GM21360 (cell line): Measurements from ENCODE around the gene CDCA7L.
A peak's percentile ranks its signal among the peaks of the same experiment; 100 is the strongest.
"Not testable (repeated sequence)": the region's sequence is repeated elsewhere in the genome, so short reads cannot be mapped to it uniquely, and the experiment has no call there.

Source experiments
- ATAC-seq: cut with Tn5 transposase; IDR thresholded peaks from one replicate; pipeline ENCODE4 v1.9.1; 2021; ENCODE audit warnings: mild to moderate bottlenecking, moderate library complexity; ENCODE audit not compliant: unreplicated experiment

The CDCA7L gene

DNA sequence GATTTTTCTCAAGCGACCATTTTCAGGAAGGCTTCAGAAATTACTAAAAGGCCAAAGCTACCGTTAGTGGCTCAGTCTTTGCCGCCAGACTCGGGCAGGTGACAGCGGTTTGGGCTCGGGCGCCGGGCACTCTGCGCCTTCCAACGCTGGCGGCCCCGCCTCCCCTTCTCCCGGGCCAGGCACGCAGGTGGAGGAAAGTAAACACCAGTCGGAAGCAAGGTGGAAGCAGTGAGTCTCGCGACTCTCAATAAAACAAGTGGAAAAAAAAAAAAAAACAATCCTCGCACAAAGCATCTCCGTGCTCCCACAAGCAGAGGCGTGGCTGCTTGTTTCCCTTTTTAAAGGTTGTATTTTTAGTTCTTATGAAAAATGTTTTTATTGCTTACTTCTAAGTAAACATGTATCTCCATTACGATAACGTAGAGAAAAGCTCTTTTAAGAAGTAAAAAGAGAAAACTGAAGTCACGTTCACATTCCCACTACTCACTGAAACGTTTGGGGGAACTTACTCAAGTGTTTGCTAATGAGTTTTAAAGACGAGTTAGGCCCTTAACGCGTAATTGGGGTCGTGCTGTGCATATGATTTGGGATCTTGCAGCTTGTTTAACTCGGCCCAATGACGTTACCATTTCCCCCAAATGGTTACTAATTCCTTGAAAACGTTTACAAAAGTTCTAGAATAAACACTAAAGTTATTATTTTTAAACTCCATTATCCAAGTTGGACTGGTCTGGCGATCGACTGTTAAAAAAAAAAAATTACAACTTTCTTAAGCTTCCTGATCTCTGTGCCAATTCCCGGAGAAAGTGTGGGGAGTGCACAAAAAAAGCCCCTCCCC lies 864 bp downstream of the CDCA7L start:
- ATAC-seq, result no peak

DNA sequence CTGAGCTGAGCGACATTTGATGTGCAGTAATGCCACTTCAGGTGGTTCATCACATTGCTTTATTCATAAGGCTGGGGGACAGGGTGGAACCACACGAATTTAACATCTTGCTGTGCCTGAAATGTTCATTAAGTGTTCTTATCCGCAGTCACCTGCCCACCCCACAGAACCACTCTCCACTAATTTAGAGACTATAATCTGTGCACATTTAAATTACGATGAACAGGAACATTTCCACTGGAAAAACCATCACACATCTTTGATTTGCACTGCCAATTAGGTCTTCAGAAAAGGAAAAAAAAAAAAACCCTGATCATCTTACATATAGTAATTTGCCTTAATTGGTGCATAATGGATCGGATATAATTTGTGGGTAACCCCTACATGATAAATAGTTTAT lies 2.3 kb downstream of the CDCA7L start:
- no peak for ATAC-seq

DNA sequence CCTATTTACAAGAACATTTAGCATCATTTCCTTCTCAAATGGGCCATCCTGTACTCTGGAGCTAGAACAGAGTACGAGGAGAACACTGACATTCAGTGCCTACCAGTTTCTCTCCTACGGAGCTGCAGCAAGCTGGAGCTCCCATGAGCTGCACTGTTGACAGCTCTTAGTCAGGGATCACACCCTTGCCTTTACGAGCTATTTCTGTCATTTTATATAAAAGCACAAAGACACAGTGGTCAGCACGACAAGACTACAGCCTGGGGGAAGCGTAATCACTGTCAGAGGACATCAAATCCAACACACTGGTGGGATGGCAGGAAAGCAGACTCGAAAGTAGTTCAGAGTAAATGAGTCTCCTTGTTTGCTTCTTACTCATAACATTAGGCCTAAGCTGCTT lies 2.7 kb downstream of the CDCA7L start:
- ATAC-seq, result no peak

DNA sequence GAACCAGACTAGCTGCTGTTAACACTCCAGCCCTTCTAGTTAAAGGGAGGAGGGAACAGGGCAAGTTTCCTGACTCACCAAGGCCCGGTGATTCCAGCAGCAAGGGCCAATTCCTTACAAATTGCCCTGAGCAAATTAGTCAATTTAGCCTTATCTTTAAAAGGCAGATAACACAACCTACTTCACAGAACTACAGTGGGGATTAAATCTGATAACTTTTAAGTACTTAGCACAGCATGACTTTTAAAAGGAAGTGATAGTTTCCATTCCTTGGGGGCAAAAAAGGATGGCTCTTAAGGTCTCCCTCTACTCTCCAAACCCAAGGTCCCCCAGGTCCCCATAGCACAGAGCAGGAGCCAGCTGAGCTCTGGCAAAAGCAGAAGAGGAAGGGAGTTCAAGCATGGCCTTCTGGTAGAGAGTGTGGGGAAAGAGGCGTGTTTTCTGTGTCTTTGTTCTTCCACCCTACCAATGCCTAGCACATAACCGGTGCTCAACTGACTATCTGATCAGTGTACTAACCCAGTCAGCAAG lies 4.0 kb downstream of the CDCA7L start:
- peak; percentile 27 for ATAC-seq

DNA sequence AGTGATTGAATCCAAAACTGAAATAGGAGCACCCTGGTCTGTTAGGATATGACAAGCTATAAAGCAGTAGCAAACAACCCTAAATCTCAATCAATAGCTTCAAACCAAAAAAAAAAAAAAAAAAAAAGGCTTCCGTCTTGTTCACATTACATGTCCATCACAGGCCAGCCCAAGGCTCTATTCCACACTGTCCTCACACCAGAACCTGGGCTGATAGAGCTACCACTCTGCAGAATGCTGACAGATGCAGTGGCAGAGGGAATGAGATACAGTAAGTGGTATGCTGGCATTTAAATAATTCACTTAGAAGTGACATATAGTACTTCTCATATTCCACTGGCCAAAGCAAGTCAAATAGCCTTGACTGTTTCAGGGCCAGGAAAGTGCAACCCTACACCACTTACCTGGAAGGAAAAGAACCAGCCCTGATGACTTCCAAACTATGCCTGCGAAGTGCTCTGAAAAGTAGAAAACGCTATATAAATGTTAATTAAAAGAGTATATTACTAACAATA lies 5.8 kb downstream of the CDCA7L start:
- no peak for ATAC-seq

DNA sequence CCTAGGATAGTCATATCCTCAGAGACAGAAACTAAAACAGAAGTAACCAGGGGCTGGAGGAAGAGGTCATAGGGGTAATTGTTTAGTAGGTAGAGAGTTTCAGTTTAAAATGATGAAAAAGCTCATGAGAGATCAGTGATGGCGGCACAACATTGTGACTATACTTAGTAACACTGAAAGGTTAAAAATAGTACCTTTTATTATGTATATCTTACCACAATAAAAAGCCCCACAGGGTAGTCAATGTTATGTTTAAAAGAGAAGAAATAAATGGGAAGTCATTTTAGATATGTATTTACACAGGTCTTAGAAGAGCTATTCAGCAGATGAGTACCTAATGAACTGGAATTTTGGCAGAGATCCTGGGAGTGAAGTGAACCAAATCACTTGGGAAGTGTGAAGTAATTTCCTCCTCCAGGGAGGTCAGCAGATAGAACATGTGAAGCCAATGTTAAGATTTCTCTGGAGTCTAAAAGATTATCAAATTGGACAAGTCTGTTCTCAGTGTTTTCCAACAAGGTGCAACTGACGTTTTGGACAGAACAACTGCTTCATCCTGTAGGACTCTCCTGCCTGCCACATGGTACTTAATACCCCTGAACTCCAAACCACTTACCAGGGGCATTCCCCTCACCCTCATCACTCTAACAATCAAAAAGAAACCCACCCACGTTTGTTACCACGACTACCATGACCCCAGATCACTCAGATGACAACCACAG lies 6.4 kb downstream of the CDCA7L start:
- ATAC-seq, result peak; percentile 78

DNA sequence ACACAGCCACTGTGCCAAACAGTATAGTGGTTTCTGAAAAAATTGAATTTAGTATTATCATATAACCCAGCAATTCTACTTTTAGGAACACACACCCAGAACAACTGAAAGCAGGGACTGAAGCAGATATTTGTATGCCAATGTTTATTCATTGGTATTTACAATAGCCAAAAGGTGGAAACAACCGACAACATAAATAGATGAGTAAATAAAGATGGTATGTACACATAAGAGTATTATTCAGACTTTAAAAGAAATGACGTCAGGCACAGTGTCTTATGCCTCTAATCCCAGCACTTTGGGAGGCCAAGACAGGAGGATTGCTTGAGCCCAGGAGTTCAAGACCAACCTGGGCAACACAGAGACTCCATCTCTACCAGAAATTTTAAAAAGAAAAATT lies 7.2 kb downstream of the CDCA7L start:
- no peak for ATAC-seq

DNA sequence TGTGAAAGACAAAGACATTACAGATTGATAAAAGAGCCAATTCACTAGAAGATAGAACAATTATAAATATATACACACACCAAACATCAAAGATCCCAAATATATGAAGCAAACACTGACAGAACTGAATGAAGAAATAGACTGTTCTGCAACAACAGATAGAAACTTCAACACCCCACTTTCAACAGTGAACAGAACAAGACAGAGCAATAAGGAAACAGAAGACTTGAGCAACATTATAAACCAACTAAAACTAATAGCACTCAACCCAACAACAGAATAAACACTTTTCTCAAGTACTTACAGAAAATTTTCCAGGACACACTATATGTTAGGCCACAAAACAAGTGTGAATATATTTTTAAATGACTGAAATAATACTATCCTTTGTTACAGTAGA lies 10.9 kb downstream of the CDCA7L start:
- no peak for ATAC-seq

DNA sequence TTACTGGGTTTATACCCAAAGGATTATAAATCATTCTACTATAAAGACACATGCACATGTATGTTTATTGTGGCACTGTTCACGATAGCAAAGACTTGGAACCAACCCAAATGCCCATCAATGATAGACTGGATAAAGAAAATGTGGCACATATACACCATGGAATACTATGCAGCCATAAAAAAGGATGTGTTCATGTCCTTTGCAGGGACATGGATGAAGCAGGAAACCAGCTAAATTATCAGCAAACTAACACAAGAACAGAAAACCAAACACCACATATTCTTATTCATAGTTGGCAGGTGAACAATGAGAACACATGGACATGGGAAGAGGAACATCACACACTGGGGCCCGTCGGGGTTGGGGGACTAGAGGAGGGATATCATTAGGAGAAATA lies 12.4 kb downstream of the CDCA7L start:
- ATAC-seq, result not testable (repeated sequence)

DNA sequence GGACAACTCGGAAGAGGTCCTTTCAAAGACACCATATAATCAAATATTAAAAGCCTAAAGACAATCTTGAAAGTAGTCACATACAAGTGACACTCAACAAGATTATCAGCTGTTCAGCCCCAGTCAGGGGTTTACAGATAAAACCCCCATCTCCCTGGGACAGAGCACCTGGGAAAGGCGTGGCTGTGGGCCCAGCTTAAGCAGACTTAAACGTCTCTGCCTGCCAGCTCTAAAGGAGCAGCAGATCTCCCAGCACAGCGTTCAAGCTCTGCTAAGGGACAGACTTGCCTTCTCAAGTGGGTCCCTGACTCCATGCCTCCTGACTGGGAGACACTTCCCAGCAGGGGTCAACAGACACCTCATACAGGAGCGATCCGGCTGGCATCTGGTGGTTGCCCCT lies 18.0 kb downstream of the CDCA7L start:
- no peak for ATAC-seq

DNA sequence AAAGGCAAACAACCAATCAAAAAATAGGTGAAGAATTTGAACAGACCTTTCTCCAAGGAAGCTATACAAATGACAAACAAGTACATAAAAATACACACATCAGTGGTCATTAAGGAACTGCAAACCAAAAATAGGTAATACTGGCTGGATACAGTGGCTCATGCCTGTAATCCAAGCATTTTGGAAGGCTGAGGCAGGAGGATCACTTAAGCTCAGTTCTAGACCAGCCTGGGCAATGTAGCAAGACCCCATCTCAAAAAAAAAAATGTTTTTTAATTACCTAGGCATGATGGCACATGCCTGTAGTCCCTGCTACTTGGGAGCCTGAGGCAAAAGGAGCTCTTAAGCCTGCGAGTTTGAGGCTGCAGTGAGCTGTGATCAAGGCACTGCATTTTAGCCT lies 19.3 kb downstream of the CDCA7L start:
- ATAC-seq, result no peak

DNA sequence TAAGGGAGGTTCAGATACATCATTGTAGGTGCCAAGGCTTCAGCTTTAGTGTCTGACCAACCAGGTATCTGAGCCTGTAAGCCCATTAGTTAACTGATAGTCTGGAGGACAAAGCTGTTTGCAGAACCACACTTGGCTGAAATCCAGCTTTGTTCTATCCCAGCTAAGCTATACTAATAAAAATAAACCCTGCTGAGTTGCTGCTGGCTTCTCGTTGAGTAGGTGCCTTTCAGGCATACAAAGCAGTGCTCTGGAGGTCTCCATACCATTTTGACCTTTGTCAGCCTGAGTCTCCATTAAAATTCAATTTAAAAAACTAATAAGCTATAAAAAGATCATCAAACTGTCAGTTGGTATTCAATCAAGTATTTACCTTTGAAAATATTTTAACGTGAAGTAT lies 22.0 kb downstream of the CDCA7L start:
- ATAC-seq, result no peak

DNA sequence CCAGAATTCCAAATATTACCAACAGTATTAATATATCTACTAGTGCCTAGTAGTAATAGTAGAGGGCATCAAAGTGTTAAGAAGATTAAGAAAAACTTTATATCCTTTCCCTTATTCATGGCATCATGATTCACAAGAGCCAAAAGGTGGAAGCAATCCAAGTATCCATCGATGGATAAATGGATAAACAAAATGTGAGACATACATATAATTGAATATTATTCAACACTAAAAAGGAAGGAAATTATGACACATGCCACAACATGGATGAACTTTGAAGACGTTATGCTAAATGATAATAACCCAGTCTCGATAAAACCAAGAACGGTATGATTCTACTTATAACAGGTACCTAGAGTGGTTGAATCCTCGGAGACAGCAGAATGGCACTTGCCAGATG lies 23.1 kb downstream of the CDCA7L start:
- no peak for ATAC-seq

DNA sequence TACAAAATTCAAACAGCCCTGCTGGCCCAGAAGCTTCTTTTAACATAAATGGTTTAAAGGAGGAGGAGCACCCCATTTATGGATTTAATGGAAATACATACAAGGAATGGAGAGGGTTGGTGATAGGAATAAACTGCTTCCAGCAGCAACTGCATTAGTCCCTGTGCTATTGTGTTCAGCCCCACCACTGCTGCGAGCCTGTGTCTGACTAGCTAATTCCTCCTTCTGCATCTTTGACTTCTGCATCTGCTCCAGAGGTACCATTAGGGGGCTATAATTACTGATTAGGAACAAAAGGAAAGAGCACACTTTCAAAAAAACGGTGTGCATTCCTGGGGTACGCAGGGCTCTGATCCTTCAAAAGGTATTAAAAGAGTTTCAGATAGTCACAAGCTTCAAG lies 24.8 kb downstream of the CDCA7L start:
- ATAC-seq, result no peak

DNA sequence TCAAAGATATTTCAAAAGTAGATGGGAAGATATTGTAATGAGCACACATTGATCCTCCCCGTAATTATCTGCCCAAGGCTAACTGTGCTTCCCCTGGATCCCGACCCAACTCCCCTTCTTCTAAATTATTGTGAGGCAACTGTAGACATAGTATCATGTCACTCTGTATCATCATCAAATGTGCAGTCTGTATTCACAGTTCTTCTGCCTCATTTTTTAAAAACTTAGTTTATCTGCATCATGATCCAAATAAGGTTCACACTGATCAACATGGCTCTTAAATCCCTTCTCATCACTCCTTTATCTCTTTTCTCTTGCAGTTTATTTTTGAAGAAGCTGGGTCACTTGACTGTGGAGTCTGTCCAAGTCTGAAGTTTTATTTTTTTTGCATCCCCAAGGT lies 27.5 kb downstream of the CDCA7L start:
- ATAC-seq, result no peak

DNA sequence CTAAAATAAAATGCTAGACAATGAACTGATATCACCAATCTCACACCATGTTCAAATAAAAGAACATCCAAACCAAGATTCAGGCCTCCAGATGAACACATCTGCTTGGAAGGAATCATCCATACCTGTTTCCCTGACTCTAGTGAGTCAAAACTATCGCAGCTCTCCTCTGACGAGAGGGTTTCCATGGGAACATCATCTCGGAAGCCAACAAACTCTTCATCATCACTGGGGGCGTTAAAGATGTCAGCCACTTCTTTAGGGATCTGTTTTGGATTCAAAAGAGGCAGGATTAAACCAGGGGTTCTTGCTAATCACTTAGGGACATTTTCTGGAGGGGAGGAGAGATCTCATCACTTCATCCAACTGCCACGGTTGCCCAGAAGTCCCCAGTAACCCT lies 29.1 kb downstream of the CDCA7L start:
- ATAC-seq, result no peak

DNA sequence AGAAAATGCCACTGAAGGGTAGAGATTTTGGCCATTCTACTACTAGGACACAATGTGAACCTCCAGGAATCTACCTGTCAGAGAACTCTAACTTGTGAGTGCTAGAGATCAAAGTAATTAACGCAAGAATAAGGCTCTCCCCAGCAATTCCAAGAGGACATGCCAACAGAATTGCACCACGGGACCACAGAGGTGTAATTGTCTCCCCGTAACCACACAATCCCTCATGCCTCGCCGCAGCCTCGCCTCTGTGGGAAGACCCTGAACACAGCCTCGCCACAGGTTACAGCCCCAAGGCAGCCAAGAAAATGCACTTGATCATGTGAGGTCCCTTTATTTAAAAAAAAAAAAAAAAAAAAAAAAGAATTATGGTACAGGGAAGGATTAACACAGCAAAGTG lies 29.5 kb downstream of the CDCA7L start:
- ATAC-seq, result no peak

DNA sequence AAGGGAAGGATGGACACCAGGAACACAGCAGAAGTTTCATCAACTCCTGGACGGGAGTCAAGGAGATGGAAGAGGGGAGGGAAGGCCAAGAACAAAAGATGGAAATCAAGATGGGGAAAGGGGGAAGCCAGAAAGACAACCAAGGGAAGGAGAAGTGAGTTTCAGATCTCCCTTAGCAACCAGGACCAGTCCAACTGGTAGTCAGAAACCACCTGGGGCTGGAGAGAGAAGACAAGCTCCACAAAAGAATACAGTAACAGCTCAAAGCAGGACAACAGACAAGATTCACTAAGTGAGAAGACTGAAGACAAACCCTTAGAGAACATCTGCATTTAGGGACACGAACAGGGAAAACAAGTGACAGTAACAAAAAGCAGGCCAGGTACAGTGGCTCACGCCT lies 30.6 kb downstream of the CDCA7L start:
- ATAC-seq, result no peak

DNA sequence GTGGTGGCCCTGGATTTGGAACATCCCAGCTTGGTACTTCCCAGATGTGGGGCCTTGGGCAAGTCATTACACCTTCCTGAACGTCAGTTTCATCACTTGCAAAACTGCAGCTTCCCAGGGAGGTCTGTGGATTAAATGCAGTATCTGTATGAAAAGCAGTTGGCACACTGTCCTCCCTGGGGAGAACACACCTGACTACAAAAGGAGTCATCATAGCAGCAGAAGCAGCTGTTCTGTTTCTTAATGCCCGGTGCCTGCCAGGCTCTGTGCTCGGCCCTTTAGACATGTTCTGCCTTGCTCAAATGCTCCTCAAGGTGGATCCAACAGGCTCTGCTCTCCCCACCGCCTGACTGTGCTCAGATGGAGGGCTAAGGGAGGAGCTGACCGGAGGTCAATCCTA lies 31.0 kb downstream of the CDCA7L start:
- ATAC-seq, result no peak

DNA sequence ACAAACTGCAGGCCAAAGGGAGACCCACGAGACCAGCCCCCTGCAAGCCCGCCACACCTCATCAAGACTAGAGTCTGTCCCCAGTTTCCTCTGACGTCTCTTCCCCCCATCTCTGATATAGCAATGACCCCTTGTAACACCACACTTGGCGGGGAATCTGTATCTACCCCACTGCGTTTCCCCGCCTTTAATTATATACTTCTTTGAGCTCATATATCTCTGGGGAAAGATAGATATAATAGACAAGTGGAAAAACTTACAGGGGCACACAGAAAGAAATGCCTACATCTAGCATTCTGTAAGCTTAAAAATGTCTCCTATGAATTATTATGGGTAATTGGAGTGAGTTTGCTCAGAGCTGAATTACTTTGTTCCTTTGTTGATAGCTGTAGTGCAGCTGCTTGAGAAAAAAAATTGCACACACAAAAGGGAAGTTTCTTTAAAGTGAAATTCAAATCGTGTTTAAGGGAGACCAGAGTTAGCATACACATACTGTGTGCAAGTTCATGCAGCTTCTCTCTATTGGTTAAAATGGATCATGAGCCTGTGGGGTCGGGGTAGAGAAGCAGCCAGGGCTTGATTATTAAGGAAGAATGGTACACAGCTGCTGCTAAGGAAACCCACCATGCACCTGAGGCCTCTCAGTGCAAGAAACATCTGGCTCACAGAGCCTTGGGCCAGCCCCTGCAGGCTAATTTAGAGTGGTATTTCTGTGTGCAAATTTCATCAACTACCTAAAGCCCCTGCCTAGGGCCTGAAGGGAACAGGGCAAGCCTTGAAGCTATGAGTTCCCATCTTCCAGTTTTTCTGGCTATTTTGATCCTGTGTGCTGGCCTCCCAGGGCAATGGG lies 32.5 kb downstream of the CDCA7L start:
- ATAC-seq, result no peak

DNA sequence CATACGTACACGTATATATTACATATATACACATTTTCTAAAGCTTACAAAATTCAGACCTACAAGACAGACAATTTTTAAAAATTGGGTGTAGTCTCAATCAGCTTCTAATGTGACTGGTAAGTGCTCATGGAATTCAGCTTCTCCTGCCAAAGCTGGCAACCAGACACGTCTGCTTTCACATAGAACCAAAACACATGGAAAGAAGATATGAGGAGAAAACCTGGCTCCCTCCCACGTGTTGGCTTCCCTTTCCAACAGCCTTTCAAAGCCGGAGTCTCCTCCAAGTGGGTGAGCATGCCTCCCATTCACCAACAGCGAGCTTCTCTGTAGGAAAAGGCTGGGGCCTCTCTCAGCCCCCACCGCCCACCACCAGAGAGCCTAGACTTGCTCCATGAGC lies 33.4 kb downstream of the CDCA7L start:
- no peak for ATAC-seq
